Activated B cell treated with CpG ODN at 0.5 μM for 24 hours (primary cell): Measurements from ENCODE around the gene MTMR10. TPM values are rescaled to one million over a fixed set of nuclear protein-coding genes. Genes with fewer than 3 reads are reported as not detected.
A peak's percentile ranks its signal among the peaks of the same experiment; 100 is the strongest.

Experiments used
- ATAC-seq: fragments of 200-7000 bp; cut with Tn5 transposase; one replicate; pipeline ENCODE4 v1.10.0; 2021; ENCODE audit warnings: low read depth, mild to moderate bottlenecking, moderate library complexity
- CTCF ChIA-PET: fragments of 350-600 bp; sonication (Branson Sonifier 250); formaldehyde crosslinking; loops from one replicate; lab custom pipeline; 2021; ENCODE audit warnings: antibody characterized with exemption; lab: Charles Lee
- POLR2A ChIA-PET: fragments of 350-600 bp; sonication (Branson Sonifier 250); formaldehyde crosslinking; loops from one replicate; lab custom pipeline; 2021; ENCODE audit warnings: antibody characterized with exemption; lab: Charles Lee
- DNase-seq: peaks from one replicate; pipeline ENCODE4 v3.0.0; 2022
- H3K27ac Mint-ChIP-seq: one replicate; pipeline ENCODE4 v1.8.0; 2020; ENCODE audit warnings: mixed read lengths
- H3K27me3 Mint-ChIP-seq: one replicate; pipeline ENCODE4 v1.8.0; 2021; ENCODE audit warnings: mixed read lengths
- H3K36me3 Mint-ChIP-seq: one replicate; pipeline ENCODE4 v1.8.0; 2021; ENCODE audit warnings: low read depth, mixed read lengths
- H3K4me1 Mint-ChIP-seq: one replicate; pipeline ENCODE4 v1.8.0; 2021; ENCODE audit warnings: mixed read lengths
- H3K4me3 Mint-ChIP-seq: one replicate; pipeline ENCODE4 v1.8.0; 2020; ENCODE audit warnings: mild to moderate bottlenecking, mixed read lengths
- H3K9me3 Mint-ChIP-seq: one replicate; pipeline ENCODE4 v1.8.0; 2020; ENCODE audit warnings: mixed read lengths
- intact Hi-C: fragments of 100-400 bp; cut with micrococcal nuclease; formaldehyde crosslinking; loops from one replicate; pipeline ENCODE4 v1.15.1; 2024
- total RNA-seq: library from RNA; stranded (reverse); gene quantifications from 2 replicates; pipeline ENCODE4 v1.2.3, GENCODE V29; 2022
- TF ChIP-seq, protein P1 (sequence below): fragments of 200-600 bp; IDR thresholded peaks from one replicate; pipeline ENCODE4 v1.8.0; 2022; ENCODE audit warnings: antibody characterized with exemption, mild to moderate bottlenecking

MTMR10 gene
- total RNA-seq, 1 donor from 2014 or later, result 42.5 TPM

DNA sequence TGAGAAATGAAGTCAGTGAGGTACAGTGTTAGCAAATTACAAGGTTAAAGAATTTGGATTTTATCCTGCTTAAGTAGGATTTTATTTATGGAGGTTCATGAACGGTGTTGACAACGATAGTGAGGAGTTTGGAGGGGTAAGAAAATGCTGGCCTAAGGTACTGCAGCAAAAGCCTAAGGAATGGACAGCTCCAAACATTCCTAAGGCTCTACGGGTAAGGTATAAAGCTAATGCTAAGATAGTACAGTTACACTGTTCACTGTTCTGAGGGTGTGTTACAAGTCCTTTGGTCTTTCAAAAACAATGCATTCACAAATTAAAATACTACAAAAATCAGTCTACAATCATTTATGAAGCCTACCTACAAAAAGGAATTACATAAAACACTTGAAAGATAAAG is 7.3 kb downstream of the MTMR10 start:
- peaks cover 81% of the 10 kb centered on the region for H3K4me1 Mint-ChIP-seq
- ATAC-seq (no peak), DNase-seq (no peak)
- peak overlapping the region; percentile 59 for H3K4me3 Mint-ChIP-seq
- intact Hi-C loops, result loop anchor here (2.0 kb wide), 1 partner anchor 15 kb away; no protein-coding TSS in a partner anchor
- H3K9me3 Mint-ChIP-seq, result no peaks in the 10 kb centered on the region
- ChIA-PET CTCF (interaction anchor here (6.8 kb wide), 1 partner anchor 144 kb away, joined by 41 read pairs; no protein-coding TSS in a partner anchor), POLR2A (interaction anchor here (0.6 to 1.6 kb wide), 2 partner anchors 30 to 315 kb away, joined by 3 to 6 read pairs; no protein-coding TSS in a partner anchor)
- no peaks in the 10 kb centered on the region for H3K27me3 Mint-ChIP-seq
- peak overlapping the region; percentile 83 for H3K27ac Mint-ChIP-seq
- TF ChIP-seq, protein P1, sequence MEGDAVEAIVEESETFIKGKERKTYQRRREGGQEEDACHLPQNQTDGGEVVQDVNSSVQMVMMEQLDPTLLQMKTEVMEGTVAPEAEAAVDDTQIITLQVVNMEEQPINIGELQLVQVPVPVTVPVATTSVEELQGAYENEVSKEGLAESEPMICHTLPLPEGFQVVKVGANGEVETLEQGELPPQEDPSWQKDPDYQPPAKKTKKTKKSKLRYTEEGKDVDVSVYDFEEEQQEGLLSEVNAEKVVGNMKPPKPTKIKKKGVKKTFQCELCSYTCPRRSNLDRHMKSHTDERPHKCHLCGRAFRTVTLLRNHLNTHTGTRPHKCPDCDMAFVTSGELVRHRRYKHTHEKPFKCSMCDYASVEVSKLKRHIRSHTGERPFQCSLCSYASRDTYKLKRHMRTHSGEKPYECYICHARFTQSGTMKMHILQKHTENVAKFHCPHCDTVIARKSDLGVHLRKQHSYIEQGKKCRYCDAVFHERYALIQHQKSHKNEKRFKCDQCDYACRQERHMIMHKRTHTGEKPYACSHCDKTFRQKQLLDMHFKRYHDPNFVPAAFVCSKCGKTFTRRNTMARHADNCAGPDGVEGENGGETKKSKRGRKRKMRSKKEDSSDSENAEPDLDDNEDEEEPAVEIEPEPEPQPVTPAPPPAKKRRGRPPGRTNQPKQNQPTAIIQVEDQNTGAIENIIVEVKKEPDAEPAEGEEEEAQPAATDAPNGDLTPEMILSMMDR, result no peak
- peaks cover 65% of the 10 kb centered on the region for H3K36me3 Mint-ChIP-seq

- peaks cover 77% of the 10 kb centered on the region for H3K4me1 Mint-ChIP-seq
- ChIA-PET CTCF (interaction anchor here (6.8 kb wide), 1 partner anchor 149 kb away, joined by 41 read pairs; no protein-coding TSS in a partner anchor), POLR2A (interaction anchor here (0.7 to 2.2 kb wide), 2 partner anchors 11 to 12 kb away, joined by 4 to 11 read pairs; partner anchors contain the start of gene MTMR10)
- H3K27ac Mint-ChIP-seq, result peak overlapping the region; percentile 62
- peak overlapping the region; percentile 25 for H3K4me3 Mint-ChIP-seq
- DNase-seq (no peak), ATAC-seq (peak; percentile 42)
- TF ChIP-seq, protein P1, result no peak
- intact Hi-C loops, result no loop called here
- H3K9me3 Mint-ChIP-seq, result no peaks in the 10 kb centered on the region
- peaks cover 70% of the 10 kb centered on the region for H3K36me3 Mint-ChIP-seq
- H3K27me3 Mint-ChIP-seq, result no peaks in the 10 kb centered on the region
Measured at GRCh38 chr15:30979457-30979856, 12.0 kb downstream of the MTMR10 start.

DNA sequence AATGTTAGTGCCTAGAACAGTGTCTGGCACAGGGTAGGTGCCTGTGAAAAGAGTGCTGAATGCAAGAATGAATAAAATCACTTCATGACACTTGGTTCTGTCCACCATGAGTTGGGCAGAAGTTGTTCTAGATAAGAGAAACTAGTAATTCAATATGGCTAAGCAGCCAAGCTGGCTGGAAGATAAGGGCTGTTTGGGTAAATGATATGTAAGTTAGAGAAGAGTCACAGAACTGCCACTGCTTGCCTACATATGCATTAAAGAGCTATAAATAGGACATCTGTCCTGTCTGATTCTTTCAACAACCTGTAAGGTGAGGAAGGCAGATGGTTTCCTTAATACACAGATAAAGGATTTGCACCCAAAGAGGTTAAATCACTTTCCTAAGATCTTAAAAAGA is 13.1 kb downstream of the MTMR10 start:
- no peak for DNase-seq
- H3K27ac Mint-ChIP-seq, result no peak overlapping the region
- intact Hi-C loops, result no loop called here
- peaks cover 75% of the 10 kb centered on the region for H3K36me3 Mint-ChIP-seq
- TF ChIP-seq, protein P1, result no peak
- CTCF ChIA-PET, result interaction anchor here (1.4 to 4.4 kb wide), 2 partner anchors 10 to 150 kb away, joined by 4 to 35 read pairs; no protein-coding TSS in a partner anchor
- no peaks in the 10 kb centered on the region for H3K9me3 Mint-ChIP-seq
- ATAC-seq, result no peak
- H3K27me3 Mint-ChIP-seq, result no peaks in the 10 kb centered on the region
- H3K4me1 Mint-ChIP-seq, result peaks cover 70% of the 10 kb centered on the region
- POLR2A ChIA-PET, result interaction anchor here (1.5 kb wide), 1 partner anchor 13 kb away, joined by 6 read pairs; the partner anchor contains the start of gene MTMR10
- H3K4me3 Mint-ChIP-seq, result no peak overlapping the region

- DNase-seq, result no peak
- peaks cover 82% of the 10 kb centered on the region for H3K36me3 Mint-ChIP-seq
- no peak overlapping the region for H3K4me3 Mint-ChIP-seq
- TF ChIP-seq, protein P1, result no peak
- no peak for ATAC-seq
- H3K27me3 Mint-ChIP-seq, result no peaks in the 10 kb centered on the region
- H3K27ac Mint-ChIP-seq, result no peak overlapping the region
- intact Hi-C loops, result no loop called here
- no peaks in the 10 kb centered on the region for H3K9me3 Mint-ChIP-seq
- ChIA-PET CTCF (interaction anchor here (1.0 kb wide), 1 partner anchor 155 kb away, joined by 7 read pairs; no protein-coding TSS in a partner anchor), POLR2A (no interaction called here)
- H3K4me1 Mint-ChIP-seq, result peaks cover 70% of the 10 kb centered on the region
Measured at GRCh38 chr15:30974112-30974511, 17.3 kb downstream of the MTMR10 start.

DNA sequence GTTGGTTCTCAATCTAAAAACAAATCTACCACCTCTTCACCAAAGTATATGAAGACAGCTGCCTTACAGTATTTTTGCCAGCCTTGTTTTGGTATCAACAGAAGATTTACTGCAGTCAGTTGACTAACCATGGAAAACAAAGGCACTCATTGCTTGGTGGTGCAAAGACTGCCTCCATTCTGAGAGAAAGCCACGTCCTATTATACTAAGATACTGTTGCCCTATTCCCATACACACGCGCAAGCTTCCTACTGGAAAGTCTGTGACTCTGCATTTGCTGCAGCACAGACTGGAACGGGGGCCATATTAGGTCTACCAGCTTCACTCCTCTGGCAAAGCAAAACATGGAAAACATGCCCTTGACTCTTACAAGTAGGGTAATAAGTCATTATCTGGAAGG is 18.0 kb downstream of the MTMR10 start:
- CTCF ChIA-PET, result interaction anchor here (1.0 kb wide), 1 partner anchor 155 kb away, joined by 7 read pairs; no protein-coding TSS in a partner anchor

More for the DNA sequence above, 18.0 kb downstream of the MTMR10 start:
- POLR2A ChIA-PET, result no interaction called here
- intact Hi-C loops, result no loop called here
- H3K4me1 Mint-ChIP-seq, result peaks cover 67% of the 10 kb centered on the region
- TF ChIP-seq, protein P1, result no peak
- no peak overlapping the region for H3K27ac Mint-ChIP-seq
- H3K4me3 Mint-ChIP-seq, result no peak overlapping the region
- no peaks in the 10 kb centered on the region for H3K27me3 Mint-ChIP-seq
- H3K36me3 Mint-ChIP-seq, result peaks cover 80% of the 10 kb centered on the region
- H3K9me3 Mint-ChIP-seq, result no peaks in the 10 kb centered on the region
- ATAC-seq (no peak), DNase-seq (no peak)
